HepG2 (cell line): ENCODE data around the gene C5orf34. TPM values are rescaled to one million over a fixed set of nuclear protein-coding genes. Genes with fewer than 3 reads are reported as not detected.

Experiments used
- ATAC-seq: fragments of 200-7000 bp; cut with Tn5 transposase; 3 replicates; pipeline ENCODE4 v1.9.1; 2020; ENCODE audit warnings: mild to moderate bottlenecking, moderate library complexity
- BruUV-seq: library from RNA; stranded (reverse); fragments of 400-500 nt; replicated peaks from 2 replicates; lab custom pipeline; 2021; lab: Mats Ljungman, UMichigan
- CTCF ChIA-PET: fragments of 300-600 bp; formaldehyde crosslinking; extraction: SDS; loops from one replicate; lab custom pipeline; 2021; ENCODE audit warnings: low total read pairs, inconsistent platforms, low intra/inter-chr PET ratio; lab: Yijun Ruan, JAX
- POLR2A ChIA-PET: fragments of 350-600 bp; sonication (Branson Sonifier 250); formaldehyde crosslinking; loops from one replicate; lab custom pipeline; 2020; ENCODE audit warnings: antibody characterized with exemption, inconsistent platforms; lab: Yijun Ruan, JAX
- DNase-seq: peaks from one replicate; pipeline ENCODE4 v3.0.0-alpha.2; 2015; ENCODE audit warnings: low spot score
- FAIRE-seq: peaks from 3 replicates; lab custom pipeline; 2011; peaks lifted over from hg19 to GRCh38; lab: Jason Lieb, UNC
- H2AFZ ChIP-seq: one replicate; pipeline ENCODE4 v1.6.1; 2011; ENCODE audit warnings: low read length, inconsistent platforms
- H3K27ac ChIP-seq: fragments of 300-600 bp; 3 replicates; pipeline ENCODE4 v1.8.0; 2011; ENCODE audit warnings: mixed run types, mild to moderate bottlenecking, mixed read lengths, low read length, inconsistent platforms; ENCODE audit not compliant: insufficient read depth; ENCODE audit errors: extremely low read length
- H3K27me3 ChIP-seq, 2 experiments: fragments of 200-600 bp in 1 of 2; 2 replicates in 1 of 2; 3 replicates in 1 of 2; pipeline versions ENCODE4 v1.6.0 to v1.8.0; 2011; ENCODE audit warnings: low read length in 2 of 2, mild to moderate bottlenecking in 2 of 2, moderate library complexity in 2 of 2, inconsistent platforms in 1 of 2; ENCODE audit not compliant: insufficient read depth in 2 of 2, control insufficient read depth in 1 of 2
- H3K36me3 ChIP-seq, 2 experiments: fragments of 200-600 bp in 1 of 2; replicated peaks in 1 of 2; 2 replicates in 1 of 2; 3 replicates in 1 of 2; pipeline versions ENCODE4 v1.5.1 to v1.8.0; 2011; ENCODE audit warnings: low read length in 2 of 2, inconsistent platforms in 1 of 2; ENCODE audit not compliant: insufficient read depth in 2 of 2, control insufficient read depth in 1 of 2
- H3K4me1 ChIP-seq: 2 replicates; pipeline ENCODE4 v1.5.1; 2012; ENCODE audit warnings: low read length, inconsistent platforms; ENCODE audit not compliant: insufficient read depth
- H3K4me2 ChIP-seq: 2 replicates; pipeline ENCODE4 v1.6.0; 2011; ENCODE audit warnings: low read depth, low read length, inconsistent platforms
- H3K4me3 ChIP-seq, 3 experiments: fragments of 200-600 bp in 1 of 3; sonication (generic), shearing (Covaris generic) in 1 of 3; replicated peaks in 1 of 3; 2 replicates each; pipeline ENCODE4 v1.5.1; 2011 to 2016; ENCODE audit warnings: low read length in 3 of 3, inconsistent platforms in 2 of 3, low read depth in 2 of 3, mild to moderate bottlenecking in 2 of 3, control low read depth in 1 of 3, mixed read lengths in 1 of 3; ENCODE audit not compliant: insufficient read depth in 1 of 3
- H3K79me2 ChIP-seq: one replicate; pipeline ENCODE4 v1.6.1; 2011; ENCODE audit warnings: low read length, inconsistent platforms; ENCODE audit not compliant: insufficient read depth
- H3K9ac ChIP-seq: 2 replicates; pipeline ENCODE4 v1.6.0; 2011; ENCODE audit warnings: mild to moderate bottlenecking, low read depth, low read length, inconsistent platforms; ENCODE audit not compliant: insufficient read depth
- H3K9me3 ChIP-seq: 2 replicates; pipeline ENCODE4 v1.5.1; 2012; ENCODE audit warnings: mild to moderate bottlenecking, low read length
- H4K20me1 ChIP-seq: 2 replicates; pipeline ENCODE4 v1.6.0; 2011; ENCODE audit warnings: inconsistent platforms, mild to moderate bottlenecking, low read length, moderate library complexity; ENCODE audit not compliant: insufficient read depth
- HNRNPH1 ChIP-seq: fragments of 200-400 bp; formaldehyde crosslinking; optimal IDR thresholded peaks from 2 replicates; pipeline ENCODE3; 2017; ENCODE audit warnings: mild to moderate bottlenecking, low read depth, low read length
- JDP2 ChIP-seq: sonication (generic); formaldehyde crosslinking; IDR thresholded peaks from 2 replicates; pipeline ENCODE4 v1.8.1; 2022; ENCODE audit warnings: missing genetic modification reagents, borderline replicate concordance
- KMT2A ChIP-seq: sonication (generic); formaldehyde crosslinking; IDR thresholded peaks from 2 replicates; pipeline ENCODE4 v1.4.0; 2020; ENCODE audit warnings: missing genetic modification reagents
- MBD4 ChIP-seq: IDR thresholded peaks from 2 replicates; pipeline ENCODE4 v1.6.1; 2012; ENCODE audit warnings: low read length, inconsistent platforms, borderline replicate concordance
- PAF1 ChIP-seq: IDR thresholded peaks from 2 replicates; pipeline ENCODE4 v1.6.1; 2016; ENCODE audit warnings: missing genetic modification reagents, missing compliant biosample characterization
- SKI ChIP-seq: fragments of 450-650 bp; IDR thresholded peaks from one replicate; pipeline ENCODE4 v1.6.1; 2018; ENCODE audit warnings: mild to moderate bottlenecking; ENCODE audit not compliant: partially characterized antibody
- SP1 ChIP-seq, 2 experiments: fragments of 450-650 bp in 1 of 2; sonication (generic) in 1 of 2; formaldehyde crosslinking in 1 of 2; IDR thresholded peaks; 2 replicates each; pipeline versions ENCODE4 v1.4.0 to v1.6.1; 2016 to 2020; ENCODE audit warnings: missing genetic modification reagents in 1 of 2
- ZBTB42 ChIP-seq: sonication (generic); formaldehyde crosslinking; IDR thresholded peaks from 2 replicates; pipeline ENCODE4 v1.5.0; 2020; ENCODE audit warnings: mild to moderate bottlenecking, missing genetic modification reagents
- ZNF460 ChIP-seq: sonication (generic); formaldehyde crosslinking; IDR thresholded peaks from 2 replicates; pipeline ENCODE4 v1.5.1; 2020; ENCODE audit warnings: missing genetic modification reagents, mild to moderate bottlenecking, borderline replicate concordance
- ZNF572 ChIP-seq: sonication (generic); formaldehyde crosslinking; IDR thresholded peaks from 2 replicates; pipeline ENCODE4 v1.5.1; 2020; ENCODE audit warnings: mild to moderate bottlenecking, missing genetic modification reagents
- ZNF616 ChIP-seq: sonication (generic); formaldehyde crosslinking; IDR thresholded peaks from 2 replicates; pipeline ENCODE4 v1.5.0; 2020; ENCODE audit warnings: low read depth, mild to moderate bottlenecking, missing genetic modification reagents
- ZNF703 ChIP-seq: sonication (generic); formaldehyde crosslinking; IDR thresholded peaks from 2 replicates; pipeline ENCODE4 v1.5.1; 2020; ENCODE audit warnings: missing genetic modification reagents, mild to moderate bottlenecking, moderate library complexity, borderline replicate concordance
- ZNF749 ChIP-seq: sonication (generic); formaldehyde crosslinking; IDR thresholded peaks from 2 replicates; pipeline ENCODE4 v1.8.0; 2022; ENCODE audit warnings: mild to moderate bottlenecking, missing genetic modification reagents, moderate library complexity, borderline replicate concordance
- WGBS: methylation state at CpG from one replicate; pipeline ENCODE4 v1.1.6; 2017; ENCODE audit warnings: low lambda C conversion rate; 5-methylcytosine and 5-hydroxymethylcytosine counted together
- in situ Hi-C: cut with HindIII; loops from 2 replicates; pipeline ENCODE4 v1.10.0; 2017; ENCODE audit warnings: low pct_unique_long_range_greater_than_20kb; ENCODE audit not compliant: extremely low pct_ligation_motif_present
- intact Hi-C: fragments of 100-400 bp; cut with micrococcal nuclease; formaldehyde crosslinking; loops from one replicate; pipeline ENCODE4 v1.10.0; 2022; ENCODE audit not compliant: unreplicated experiment
- polyA plus RNA-seq, 8 experiments: library from polyadenylated mRNA; depleted of rRNA in 3 of 8; stranded (reverse) in 7 of 8; unstranded in 1 of 8; fragments of >200 nt; fragmentation: Illumina TruSeq in 4 of 8; extraction: Trizol in 4 of 8; gene quantifications; 2 replicates each; pipeline versions ENCODE4 v1.2.1 to v1.2.3, GENCODE V29; 2011 to 2016; ENCODE audit warnings: low read depth in 4 of 8, missing spikeins in 1 of 8, mixed read lengths in 1 of 8; ENCODE audit not compliant: insufficient read depth in 1 of 8
- total RNA-seq, 5 experiments: library from RNA; depleted of rRNA; stranded (reverse); fragments of >200 nt; fragmentation: Illumina TruSeq; extraction: Trizol; gene quantifications; 2 replicates each; pipeline ENCODE4 v1.2.3, GENCODE V29; 2016; ENCODE audit warnings: low read depth in 1 of 5
- TF ChIP-seq, protein P1 (sequence below): IDR thresholded peaks from 2 replicates; pipeline ENCODE4 v1.4.0; 2020; ENCODE audit warnings: mild to moderate bottlenecking, missing genetic modification reagents
- TF ChIP-seq, protein P2 (sequence below): sonication (generic); formaldehyde crosslinking; IDR thresholded peaks from 2 replicates; pipeline ENCODE4 v1.5.0; 2020; ENCODE audit warnings: mild to moderate bottlenecking, missing genetic modification reagents
- TF ChIP-seq, protein P3 (sequence below): sonication (generic); formaldehyde crosslinking; IDR thresholded peaks from 2 replicates; pipeline ENCODE4 v1.4.0; 2020; ENCODE audit warnings: missing genetic modification reagents

C5orf34 gene
- total and polyA plus RNA-seq, 2 of the 13 experiments (the other 11 are each of a cell fraction or from before 2014, with no cell fraction given), result 3.2 to 6.4 TPM

DNA sequence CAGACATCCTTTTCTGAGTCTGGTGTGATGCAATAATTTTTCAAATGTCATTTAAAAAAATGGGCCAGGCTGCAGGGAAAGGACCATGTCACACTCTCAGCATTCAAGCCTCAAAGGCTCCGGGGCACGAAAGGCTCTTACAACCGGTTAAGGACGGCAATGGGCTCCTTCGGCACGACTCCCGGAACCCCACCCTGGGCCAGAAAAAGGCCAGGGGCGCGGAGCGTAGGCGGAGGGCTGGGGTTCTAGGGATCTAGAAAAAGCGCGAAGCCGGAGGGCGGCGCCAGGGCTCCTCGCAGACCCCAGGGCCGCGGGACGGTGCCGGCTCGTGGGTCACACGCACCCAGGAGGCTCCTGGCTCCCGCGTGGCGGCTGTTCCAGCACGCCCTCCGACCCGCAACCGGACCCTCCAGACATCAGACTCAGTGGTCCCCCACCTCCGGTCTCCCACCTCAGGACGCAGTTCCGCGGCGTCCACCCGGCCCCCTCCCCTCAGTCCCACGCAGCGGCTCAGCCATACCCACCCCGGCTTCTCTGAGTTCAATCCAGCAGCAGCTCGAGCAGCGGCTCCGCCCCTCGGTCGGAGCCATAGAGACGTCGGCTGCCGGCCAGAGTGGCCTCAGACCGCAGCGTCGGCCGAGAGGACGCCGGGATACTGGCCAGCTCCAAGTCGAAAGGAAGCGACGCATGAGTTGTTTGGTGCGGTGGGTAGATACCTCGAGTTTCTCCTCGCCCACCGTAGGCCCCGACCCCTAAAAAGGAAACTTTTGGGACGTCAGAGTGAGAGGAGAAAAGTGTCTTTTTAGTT is 31.4 kb downstream of the C5orf34 start, which contains the start of gene TMEM267:
TMEM267 (minus strand) TSS at position 568 of the 808 bp plus-strand sequence. CDS start 29,896 bp downstream, outside the sequence.
- ChIA-PET CTCF (interaction anchor here (0.7 to 2.1 kb wide), 3 partner anchors 74 to 378 kb away, joined by 3 to 8 read pairs (median 3); no protein-coding TSS in a partner anchor), POLR2A (interaction anchor here (0.5 to 4.4 kb wide), 30 partner anchors 13 to 672 kb away, joined by 3 to 84 read pairs (median 6); partner anchors contain the start of genes C5orf34, CCL28, HMGCS1 and NNT)
- no peaks in the 10 kb centered on the region for H4K20me1 ChIP-seq
- no peaks in the 10 kb centered on the region for H3K9me3 ChIP-seq
- TSS peak; percentile 74 for BruUV-seq
- H3K27me3 ChIP-seq, result no peaks in the 10 kb centered on the region; a peak in 1 of 5 replicates
- under 1% methylated on average over 31 of the region's 62 CpGs for WGBS
- peak within 1 kb of the TSS; percentile 76 to 81 (median 81) for H3K4me3 ChIP-seq
- ATAC-seq, result peak; percentile 98
- no peaks in the 10 kb centered on the region for H3K36me3 ChIP-seq
- FAIRE-seq, result no peak
- H3K79me2 ChIP-seq, result peaks cover 12% of the 10 kb centered on the region
- H3K4me2 ChIP-seq, result peak within 1 kb of the TSS; percentile 94
- in situ Hi-C loops (loop anchor here (10.0 kb wide), 1 partner anchor 89 kb away; no protein-coding TSS in a partner anchor), intact Hi-C loops (loop anchor here (1.0 to 5.0 kb wide), 8 partner anchors 31 to 257 kb away; partner anchors contain the start of genes C5orf34, HMGCS1 and PAIP1)
- peak; percentile 83 for DNase-seq
- peaks cover 42% of the 10 kb centered on the region for H3K4me1 ChIP-seq
- H3K27ac ChIP-seq, result peak within 1 kb of the TSS; percentile 91
- no peak within 1 kb of the TSS for H2AFZ ChIP-seq
- peak within 1 kb of the TSS; percentile 94 for H3K9ac ChIP-seq
- TF ChIP-seq, protein P1, sequence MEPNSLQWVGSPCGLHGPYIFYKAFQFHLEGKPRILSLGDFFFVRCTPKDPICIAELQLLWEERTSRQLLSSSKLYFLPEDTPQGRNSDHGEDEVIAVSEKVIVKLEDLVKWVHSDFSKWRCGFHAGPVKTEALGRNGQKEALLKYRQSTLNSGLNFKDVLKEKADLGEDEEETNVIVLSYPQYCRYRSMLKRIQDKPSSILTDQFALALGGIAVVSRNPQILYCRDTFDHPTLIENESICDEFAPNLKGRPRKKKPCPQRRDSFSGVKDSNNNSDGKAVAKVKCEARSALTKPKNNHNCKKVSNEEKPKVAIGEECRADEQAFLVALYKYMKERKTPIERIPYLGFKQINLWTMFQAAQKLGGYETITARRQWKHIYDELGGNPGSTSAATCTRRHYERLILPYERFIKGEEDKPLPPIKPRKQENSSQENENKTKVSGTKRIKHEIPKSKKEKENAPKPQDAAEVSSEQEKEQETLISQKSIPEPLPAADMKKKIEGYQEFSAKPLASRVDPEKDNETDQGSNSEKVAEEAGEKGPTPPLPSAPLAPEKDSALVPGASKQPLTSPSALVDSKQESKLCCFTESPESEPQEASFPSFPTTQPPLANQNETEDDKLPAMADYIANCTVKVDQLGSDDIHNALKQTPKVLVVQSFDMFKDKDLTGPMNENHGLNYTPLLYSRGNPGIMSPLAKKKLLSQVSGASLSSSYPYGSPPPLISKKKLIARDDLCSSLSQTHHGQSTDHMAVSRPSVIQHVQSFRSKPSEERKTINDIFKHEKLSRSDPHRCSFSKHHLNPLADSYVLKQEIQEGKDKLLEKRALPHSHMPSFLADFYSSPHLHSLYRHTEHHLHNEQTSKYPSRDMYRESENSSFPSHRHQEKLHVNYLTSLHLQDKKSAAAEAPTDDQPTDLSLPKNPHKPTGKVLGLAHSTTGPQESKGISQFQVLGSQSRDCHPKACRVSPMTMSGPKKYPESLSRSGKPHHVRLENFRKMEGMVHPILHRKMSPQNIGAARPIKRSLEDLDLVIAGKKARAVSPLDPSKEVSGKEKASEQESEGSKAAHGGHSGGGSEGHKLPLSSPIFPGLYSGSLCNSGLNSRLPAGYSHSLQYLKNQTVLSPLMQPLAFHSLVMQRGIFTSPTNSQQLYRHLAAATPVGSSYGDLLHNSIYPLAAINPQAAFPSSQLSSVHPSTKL (CRISPR knock-in tag), result peak; percentile 56; the same call in 1 of the 2 replicates
- TF ChIP-seq ZNF703 (CRISPR knock-in tag) (no peak; the same call in 1 of the 2 replicates), ZNF572 (CRISPR knock-in tag) (no peak), ZNF460 (CRISPR knock-in tag) (no peak), HNRNPH1 (peak; percentile 49), SKI (peak; percentile 10), JDP2 (CRISPR knock-in tag) (no peak), MBD4 (no peak), ZBTB42 (CRISPR knock-in tag) (0 out of 2 replicates have a peak, but pooled peaks have one; percentile 10), ZNF616 (CRISPR knock-in tag) (no peak), ZNF749 (CRISPR knock-in tag) (peak; percentile 43; the same call in 1 of the 2 replicates), PAF1 (CRISPR knock-in tag) (no peak), SP1 (IDR thresholded peaks at IDR 0.05) (no peak), SP1 (CRISPR knock-in tag; IDR thresholded peaks at IDR 0.05) (no peak; the same call in 1 of the 2 replicates), KMT2A (CRISPR knock-in tag) (peak; percentile 46; the same call in 1 of the 2 replicates)
- TF ChIP-seq, protein P2, sequence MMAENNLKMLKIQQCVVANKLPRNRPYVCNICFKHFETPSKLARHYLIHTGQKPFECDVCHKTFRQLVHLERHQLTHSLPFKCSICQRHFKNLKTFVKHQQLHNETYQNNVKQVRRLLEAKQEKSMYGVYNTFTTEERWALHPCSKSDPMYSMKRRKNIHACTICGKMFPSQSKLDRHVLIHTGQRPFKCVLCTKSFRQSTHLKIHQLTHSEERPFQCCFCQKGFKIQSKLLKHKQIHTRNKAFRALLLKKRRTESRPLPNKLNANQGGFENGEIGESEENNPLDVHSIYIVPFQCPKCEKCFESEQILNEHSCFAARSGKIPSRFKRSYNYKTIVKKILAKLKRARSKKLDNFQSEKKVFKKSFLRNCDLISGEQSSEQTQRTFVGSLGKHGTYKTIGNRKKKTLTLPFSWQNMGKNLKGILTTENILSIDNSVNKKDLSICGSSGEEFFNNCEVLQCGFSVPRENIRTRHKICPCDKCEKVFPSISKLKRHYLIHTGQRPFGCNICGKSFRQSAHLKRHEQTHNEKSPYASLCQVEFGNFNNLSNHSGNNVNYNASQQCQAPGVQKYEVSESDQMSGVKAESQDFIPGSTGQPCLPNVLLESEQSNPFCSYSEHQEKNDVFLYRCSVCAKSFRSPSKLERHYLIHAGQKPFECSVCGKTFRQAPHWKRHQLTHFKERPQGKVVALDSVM, result no peak
- TF ChIP-seq, protein P3, sequence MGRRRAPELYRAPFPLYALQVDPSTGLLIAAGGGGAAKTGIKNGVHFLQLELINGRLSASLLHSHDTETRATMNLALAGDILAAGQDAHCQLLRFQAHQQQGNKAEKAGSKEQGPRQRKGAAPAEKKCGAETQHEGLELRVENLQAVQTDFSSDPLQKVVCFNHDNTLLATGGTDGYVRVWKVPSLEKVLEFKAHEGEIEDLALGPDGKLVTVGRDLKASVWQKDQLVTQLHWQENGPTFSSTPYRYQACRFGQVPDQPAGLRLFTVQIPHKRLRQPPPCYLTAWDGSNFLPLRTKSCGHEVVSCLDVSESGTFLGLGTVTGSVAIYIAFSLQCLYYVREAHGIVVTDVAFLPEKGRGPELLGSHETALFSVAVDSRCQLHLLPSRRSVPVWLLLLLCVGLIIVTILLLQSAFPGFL, result no peak
